K562 (cell line): ENCODE data around the gene TGFB2. TPM values are rescaled to one million over a fixed set of nuclear protein-coding genes. Genes with fewer than 3 reads are reported as not detected.

Experiments used
- ATAC-seq: fragments of 200-7000 bp; cut with Tn5 transposase; 3 replicates; pipeline ENCODE4 v1.9.1; 2020; ENCODE audit warnings: moderate library complexity
- BruUV-seq: library from RNA; stranded (reverse); fragments of 400-500 nt; replicated peaks from 2 replicates; lab custom pipeline; 2021; lab: Mats Ljungman, UMichigan
- CTCF ChIA-PET: fragments of 300-600 bp; formaldehyde crosslinking; extraction: SDS; loops from one replicate; lab custom pipeline; 2021; ENCODE audit warnings: low intra/inter-chr PET ratio; lab: Yijun Ruan, JAX
- POLR2A ChIA-PET: fragments of 300-600, 350-650 bp; sonication (Branson Sonifier 250); formaldehyde crosslinking; extraction: SDS; loops from one replicate; lab custom pipeline; 2021; ENCODE audit warnings: antibody characterized with exemption, inconsistent platforms; lab: Yijun Ruan, JAX
- DNase-seq, 4 experiments: peaks; one replicate each; pipeline versions ENCODE4 v3.0.0 to v3.0.0-alpha.2; 2011 to 2018; ENCODE audit warnings: low spot score in 3 of 4, mixed read lengths in 3 of 4; ENCODE audit errors: extremely low read depth in 1 of 4
- FAIRE-seq: peaks from 2 replicates; lab custom pipeline; 2011; peaks lifted over from hg19 to GRCh38; lab: Jason Lieb, UNC
- H2AFZ ChIP-seq: 2 replicates; pipeline ENCODE4 v1.6.0; 2011; ENCODE audit warnings: low read depth, low read length, control low read depth, inconsistent platforms
- H3K27ac ChIP-seq: fragments of 200-600 bp; 3 replicates; pipeline ENCODE4 v1.8.0; 2011; ENCODE audit warnings: low read depth, mild to moderate bottlenecking, control low read depth, inconsistent platforms, low read length, moderate library complexity, mixed read lengths; ENCODE audit errors: extremely low read depth
- H3K27me3 ChIP-seq, 2 experiments: fragments of 300-600 bp in 1 of 2; 2 replicates in 1 of 2; 3 replicates in 1 of 2; pipeline versions ENCODE4 v1.6.0 to v1.8.0; 2011; ENCODE audit warnings: inconsistent platforms in 2 of 2, low read length in 2 of 2, mild to moderate bottlenecking in 1 of 2, mixed read lengths in 1 of 2, moderate library complexity in 1 of 2; ENCODE audit not compliant: control insufficient read depth in 2 of 2, insufficient read depth in 2 of 2
- H3K36me3 ChIP-seq: fragments of 300-600 bp; 3 replicates; pipeline ENCODE4 v1.8.0; 2011; ENCODE audit warnings: mild to moderate bottlenecking, low read length, inconsistent platforms; ENCODE audit not compliant: control insufficient read depth, insufficient read depth
- H3K4me1 ChIP-seq, 2 experiments: fragments of 200-600 bp in 1 of 2; replicated peaks in 1 of 2; 2 replicates in 1 of 2; 3 replicates in 1 of 2; pipeline versions ENCODE4 v1.5.1 to v1.8.0; 2011; ENCODE audit warnings: inconsistent platforms in 2 of 2, low read length in 2 of 2, mild to moderate bottlenecking in 1 of 2, mixed read lengths in 1 of 2, moderate library complexity in 1 of 2; ENCODE audit not compliant: control insufficient read depth in 2 of 2, insufficient read depth in 2 of 2
- H3K4me2 ChIP-seq: 2 replicates; pipeline ENCODE4 v1.6.1; 2011; ENCODE audit warnings: low read length, control low read depth, inconsistent platforms, mixed read lengths; ENCODE audit not compliant: insufficient read depth
- H3K4me3 ChIP-seq: fragments of 200-600 bp; sonication (generic), shearing (Covaris generic); 2 replicates; pipeline ENCODE4 v1.5.1; 2016; ENCODE audit warnings: control low read depth, inconsistent platforms
- H3K79me2 ChIP-seq: fragments of 200-600 bp; 3 replicates; pipeline ENCODE4 v1.8.0; 2011; ENCODE audit warnings: low read length, inconsistent platforms; ENCODE audit not compliant: control insufficient read depth, insufficient read depth
- H3K9ac ChIP-seq, 2 experiments: 2 replicates each; pipeline versions ENCODE4 v1.6.0 to v1.6.1; 2011; ENCODE audit warnings: low read depth in 2 of 2, low read length in 2 of 2, control low read depth in 1 of 2, inconsistent platforms in 1 of 2, mild to moderate bottlenecking in 1 of 2, mixed read lengths in 1 of 2; ENCODE audit not compliant: insufficient read depth in 1 of 2
- H3K9me1 ChIP-seq: one replicate; pipeline ENCODE4 v1.6.0; 2011; ENCODE audit warnings: inconsistent platforms, mild to moderate bottlenecking, low read length, moderate library complexity; ENCODE audit not compliant: control insufficient read depth, insufficient read depth
- H3K9me3 ChIP-seq: replicated peaks from 2 replicates; pipeline ENCODE4 v1.5.1; 2011; ENCODE audit warnings: low read depth, low read length, inconsistent platforms; ENCODE audit not compliant: control insufficient read depth, insufficient read depth
- H4K20me1 ChIP-seq: replicated peaks from 2 replicates; pipeline ENCODE4 v1.6.1; 2011; ENCODE audit warnings: low read length, inconsistent platforms, mixed read lengths; ENCODE audit not compliant: control insufficient read depth, insufficient read depth
- CEBPB ChIP-seq: fragments of 450-650 bp; IDR thresholded peaks from 2 replicates; pipeline ENCODE4 v1.6.1; 2016; ENCODE audit warnings: missing genetic modification characterization, missing compliant biosample characterization
- HSF4 ChIP-seq: fragments of 250-450 bp; sonication (Bioruptor Pico); IDR thresholded peaks from 2 replicates; pipeline ENCODE4 v2.1.2; 2022; ENCODE audit warnings: mild to moderate bottlenecking, moderate library complexity, borderline replicate concordance
- NFIC ChIP-seq: fragments of 450-650 bp; IDR thresholded peaks from 2 replicates; pipeline ENCODE4 v1.6.1; 2017; ENCODE audit warnings: mild to moderate bottlenecking, inconsistent platforms
- PTBP1 ChIP-seq: fragments of 200-400 bp; formaldehyde crosslinking; IDR thresholded peaks from 2 replicates; pipeline ENCODE4 v1.6.1; 2017; ENCODE audit warnings: low read depth, low read length
- RBM34 ChIP-seq: fragments of 200-400 bp; formaldehyde crosslinking; IDR thresholded peaks from 2 replicates; pipeline ENCODE4 v1.6.1; 2018; ENCODE audit warnings: low read length, borderline replicate concordance; ENCODE audit not compliant: insufficient read depth
- RFX1 ChIP-seq: fragments of 450-650 bp; IDR thresholded peaks from 2 replicates; pipeline ENCODE4 v1.6.1; 2016; ENCODE audit warnings: mild to moderate bottlenecking, moderate library complexity
- TCF7 ChIP-seq: sonication (generic); IDR thresholded peaks from 2 replicates; pipeline ENCODE4 v1.6.1; 2016; ENCODE audit warnings: antibody characterized with exemption, borderline replicate concordance
- TRIM28 ChIP-seq: fragments of 450-650 bp; IDR thresholded peaks from 2 replicates; pipeline ENCODE4 v1.6.1; 2017
- ZBTB7A ChIP-seq: IDR thresholded peaks from 2 replicates; pipeline ENCODE4 v1.6.1; 2011; ENCODE audit warnings: low read depth, mild to moderate bottlenecking, low read length, moderate library complexity, borderline replicate concordance; ENCODE audit not compliant: control insufficient read depth
- WGBS: fragments of 100-300 bp; shearing (Covaris generic); methylation state at CpG from one replicate; pipeline ENCODE4 v1.1.6; 2016; ENCODE audit warnings: low coverage, mixed read lengths; ENCODE audit not compliant: insufficient coverage; ENCODE audit errors: missing lambda C conversion rate; 5-methylcytosine and 5-hydroxymethylcytosine counted together
- in situ Hi-C: fragments of 300-500 bp; cut with MboI; formaldehyde crosslinking; loops from 4 replicates; pipeline ENCODE4 v1.15.0; 2018; ENCODE audit warnings: inconsistent platforms, mixed read lengths
- intact Hi-C: fragments of 100-400 bp; cut with micrococcal nuclease; formaldehyde crosslinking; loops from 2 replicates; pipeline ENCODE4 v1.14.2; 2022
- polyA plus RNA-seq, 8 experiments: library from polyadenylated mRNA; depleted of rRNA in 4 of 8; stranded (reverse) in 5 of 8; unstranded in 3 of 8; fragments of >200 nt; fragmentation: Nextera tagmentation in 2 of 8; fragmentation: Illumina TruSeq in 1 of 8; extraction: Ambion mirVana in 2 of 8; extraction: Trizol in 1 of 8; gene quantifications; 2 replicates each; pipeline versions ENCODE4 v1.2.1 to v1.2.3, GENCODE V29; 2011 to 2014; ENCODE audit warnings: inconsistent platforms in 1 of 8, missing spikeins in 1 of 8
- total RNA-seq, 7 experiments: library from RNA; depleted of rRNA in 6 of 7; stranded (reverse); fragments of >200 nt in 6 of 7; fragmentation: Illumina TruSeq in 2 of 7; extraction: Trizol in 2 of 7; gene quantifications; 2 replicates each; pipeline versions ENCODE4 v1.2.1 to v1.2.3, GENCODE V29; 2011 to 2021; ENCODE audit warnings: low replicate concordance in 1 of 7
- TF ChIP-seq, protein P1 (sequence below), 2 experiments: fragments of 450-650 bp in 1 of 2; sonication (generic) in 1 of 2; formaldehyde crosslinking in 1 of 2; IDR thresholded peaks in 1 of 2; conservative IDR thresholded peaks in 1 of 2; 2 replicates each; pipeline versions ENCODE4 v1.6.1 to v1.8.1; 2016 to 2023; ENCODE audit warnings: mild to moderate bottlenecking in 2 of 2, moderate library complexity in 2 of 2, inconsistent platforms in 1 of 2, missing genetic modification reagents in 1 of 2
- TF ChIP-seq, protein P2 (sequence below): sonication (generic); formaldehyde crosslinking; IDR thresholded peaks from 2 replicates; pipeline ENCODE4 v1.8.0; 2022; ENCODE audit warnings: missing genetic modification reagents, mild to moderate bottlenecking, borderline replicate concordance

TGFB2 gene
- total and polyA plus RNA-seq, 9 of the 15 experiments (the other 6 are each of a cell fraction or from before 2014, with no cell fraction given): 0.03 to 0.41 (median 0.11) TPM; not detected in 3

DNA sequence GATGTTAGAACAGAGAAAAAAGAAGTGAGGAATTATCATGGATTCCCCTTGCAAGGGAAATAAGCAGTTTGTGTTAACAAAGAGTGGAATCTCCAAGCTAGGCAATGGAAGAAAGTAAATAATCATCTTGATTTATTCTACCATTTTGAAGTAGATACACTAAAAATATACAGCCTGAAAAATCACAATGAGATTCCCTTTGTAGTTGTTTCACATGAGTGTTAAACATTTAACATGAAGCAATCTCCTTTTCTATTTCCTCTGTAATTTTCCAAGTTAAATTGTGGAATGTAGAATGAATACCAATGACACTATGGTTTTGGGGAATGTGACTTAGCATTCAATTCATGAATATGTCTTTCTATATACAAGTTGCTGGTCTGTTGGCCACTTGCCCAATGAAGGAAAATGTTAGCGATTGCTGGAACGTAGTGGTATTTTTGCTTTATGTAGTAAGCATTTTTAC lies 5.7 kb downstream of the TGFB2 start:
- H3K9me3 ChIP-seq: no peaks in the 10 kb centered on the region
- H3K4me2 ChIP-seq: no peak overlapping the region
- TF ChIP-seq NFIC (peak; percentile 12; the same call in 1 of the 2 replicates), RBM34 (no peak)
- no peak for ATAC-seq
- no peaks in the 10 kb centered on the region for H3K79me2 ChIP-seq
- no TSS peak for BruUV-seq
- in situ Hi-C loops: loop anchor here (10.0 kb wide), 1 partner anchor 204 kb away; no protein-coding TSS in a partner anchor
- ChIA-PET POLR2A (no interaction called here), CTCF (interaction anchor here (1.1 kb wide), 1 partner anchor 21 kb away, joined by 3 read pairs; no protein-coding TSS in a partner anchor)
- H3K9ac ChIP-seq: no peak overlapping the region
- no peak for FAIRE-seq
- intact Hi-C loops: loop anchor here (2.0 kb wide), 1 partner anchor 46 kb away; no protein-coding TSS in a partner anchor
- H3K36me3 ChIP-seq: no peaks in the 10 kb centered on the region
- H3K4me1 ChIP-seq: peaks cover 0 to 9% of the 10 kb centered on the region in 2 experiments; a peak in 2 of 5 replicates
- H4K20me1 ChIP-seq: no peaks in the 10 kb centered on the region
- WGBS: 63% methylated on average over 2 of the region's 2 CpGs
- no peaks in the 10 kb centered on the region for H3K27me3 ChIP-seq
- DNase-seq: no peak
- H2AFZ ChIP-seq: no peak overlapping the region
- no peaks in the 10 kb centered on the region for H3K9me1 ChIP-seq
- no peak overlapping the region for H3K27ac ChIP-seq
- no peak overlapping the region for H3K4me3 ChIP-seq

DNA sequence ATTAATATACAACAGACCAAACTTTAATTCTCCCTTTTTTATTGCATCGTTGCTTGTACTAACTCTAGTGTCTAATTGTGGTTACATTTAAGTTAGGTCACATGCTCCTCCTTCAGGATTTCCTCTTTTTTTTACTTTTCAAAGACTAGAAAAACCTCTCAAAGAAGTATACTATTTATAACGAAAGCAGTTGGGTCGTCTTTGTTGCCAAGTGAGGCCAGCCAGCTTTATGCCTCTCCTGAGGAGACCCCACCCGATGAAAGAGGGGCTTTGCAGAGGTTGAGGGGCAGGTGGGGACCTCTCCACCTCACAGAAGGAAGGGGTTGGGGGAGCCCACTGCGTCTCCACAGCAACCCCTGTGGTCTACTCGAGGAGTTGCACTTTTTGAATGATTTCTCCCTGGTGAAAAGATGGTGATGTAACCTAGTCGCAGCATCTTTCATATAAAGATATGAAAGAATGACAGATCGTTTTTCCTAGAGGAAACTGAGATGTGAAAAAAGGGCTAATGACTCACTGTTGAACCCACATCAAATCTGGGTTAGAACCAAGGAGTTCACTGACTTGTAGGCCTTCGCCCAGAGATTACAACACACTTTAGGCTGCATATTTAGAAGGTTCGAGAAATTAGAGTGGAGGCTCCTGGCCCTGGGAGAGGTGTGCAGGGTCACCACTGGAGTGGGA lies 6.4 kb downstream of the TGFB2 start:
- no peaks in the 10 kb centered on the region for H3K36me3 ChIP-seq
- H3K4me3 ChIP-seq: no peak overlapping the region
- H3K9me1 ChIP-seq: no peaks in the 10 kb centered on the region
- 29% methylated on average over 9 of the region's 10 CpGs for WGBS
- no peaks in the 10 kb centered on the region for H3K9me3 ChIP-seq
- CTCF ChIA-PET: no interaction called here
- FAIRE-seq (no peak), ATAC-seq (peak; percentile 86), DNase-seq (peak in 2 of 4 experiments; percentile 32 to 33)
- POLR2A ChIA-PET: no interaction called here
- no peak overlapping the region for H3K27ac ChIP-seq
- H3K79me2 ChIP-seq: no peaks in the 10 kb centered on the region
- peaks cover 0 to 4% of the 10 kb centered on the region in 2 experiments; a peak in 1 of 5 replicates for H3K4me1 ChIP-seq
- no peak overlapping the region for H3K4me2 ChIP-seq
- in situ Hi-C loops: loop anchor here (10.0 kb wide), 1 partner anchor 203 kb away; no protein-coding TSS in a partner anchor
- H2AFZ ChIP-seq: no peak overlapping the region
- no peaks in the 10 kb centered on the region for H4K20me1 ChIP-seq
- no peak overlapping the region for H3K9ac ChIP-seq
- no peaks in the 10 kb centered on the region for H3K27me3 ChIP-seq
- no TSS peak for BruUV-seq
- intact Hi-C loops: loop anchor here (2.0 kb wide), 1 partner anchor 47 kb away; no protein-coding TSS in a partner anchor
- TF ChIP-seq RFX1: peak; percentile 41; the same call in 1 of the 2 replicates
- TF ChIP-seq ZBTB7A: 0 out of 2 replicates have a peak, but pooled peaks have one; percentile 59
- TF ChIP-seq TCF7: no peak
- no peak for TF ChIP-seq PTBP1
- no peak for TF ChIP-seq HSF4 (CRISPR knock-in tag)
- TF ChIP-seq, protein P1, sequence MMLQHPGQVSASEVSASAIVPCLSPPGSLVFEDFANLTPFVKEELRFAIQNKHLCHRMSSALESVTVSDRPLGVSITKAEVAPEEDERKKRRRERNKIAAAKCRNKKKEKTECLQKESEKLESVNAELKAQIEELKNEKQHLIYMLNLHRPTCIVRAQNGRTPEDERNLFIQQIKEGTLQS (IDR thresholded peaks at IDR 0.05): peak; percentile 57
- TF ChIP-seq, protein P1 (CRISPR knock-in tag; conservative IDR thresholded peaks at IDR 0.05): no peak
- TF ChIP-seq TRIM28: no peak
- 0 out of 2 replicates have a peak, but pooled peaks have one; percentile 20 for TF ChIP-seq CEBPB (tag)
- TF ChIP-seq, protein P2, sequence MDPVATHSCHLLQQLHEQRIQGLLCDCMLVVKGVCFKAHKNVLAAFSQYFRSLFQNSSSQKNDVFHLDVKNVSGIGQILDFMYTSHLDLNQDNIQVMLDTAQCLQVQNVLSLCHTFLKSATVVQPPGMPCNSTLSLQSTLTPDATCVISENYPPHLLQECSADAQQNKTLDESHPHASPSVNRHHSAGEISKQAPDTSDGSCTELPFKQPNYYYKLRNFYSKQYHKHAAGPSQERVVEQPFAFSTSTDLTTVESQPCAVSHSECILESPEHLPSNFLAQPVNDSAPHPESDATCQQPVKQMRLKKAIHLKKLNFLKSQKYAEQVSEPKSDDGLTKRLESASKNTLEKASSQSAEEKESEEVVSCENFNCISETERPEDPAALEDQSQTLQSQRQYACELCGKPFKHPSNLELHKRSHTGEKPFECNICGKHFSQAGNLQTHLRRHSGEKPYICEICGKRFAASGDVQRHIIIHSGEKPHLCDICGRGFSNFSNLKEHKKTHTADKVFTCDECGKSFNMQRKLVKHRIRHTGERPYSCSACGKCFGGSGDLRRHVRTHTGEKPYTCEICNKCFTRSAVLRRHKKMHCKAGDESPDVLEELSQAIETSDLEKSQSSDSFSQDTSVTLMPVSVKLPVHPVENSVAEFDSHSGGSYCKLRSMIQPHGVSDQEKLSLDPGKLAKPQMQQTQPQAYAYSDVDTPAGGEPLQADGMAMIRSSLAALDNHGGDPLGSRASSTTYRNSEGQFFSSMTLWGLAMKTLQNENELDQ: no peak
